HL-60 (cell line): ENCODE measurements around the gene GRHL1.

Experiments
- DNase-seq, 2 experiments: peaks; one replicate each; pipeline ENCODE4 v3.0.0-alpha.2; 2010 to 2020; ENCODE audit warnings: low read depth in 1 of 2, low spot score in 1 of 2
- H3K27ac ChIP-seq: fragments of 250-450 bp; sonication (Bioruptor Pico); replicated peaks from 2 replicates; pipeline ENCODE4 v1.5.1; 2020; ENCODE audit warnings: mild to moderate bottlenecking, moderate library complexity
- H3K27me3 ChIP-seq: fragments of 250-450 bp; sonication (Bioruptor Pico); 2 replicates; pipeline ENCODE4 v1.5.1; 2021; ENCODE audit warnings: mild to moderate bottlenecking, moderate library complexity; ENCODE audit not compliant: insufficient read depth, poor library complexity, severe bottlenecking
- H3K4me3 ChIP-seq: replicated peaks from 2 replicates; pipeline ENCODE4 v1.5.1; 2011; ENCODE audit warnings: mild to moderate bottlenecking, control low read depth, low read length; ENCODE audit not compliant: insufficient read depth
- GABPA ChIP-seq: IDR thresholded peaks from 2 replicates; pipeline ENCODE4 v1.6.1; 2012; ENCODE audit warnings: low read depth
- POLR2AphosphoS5 ChIP-seq: IDR thresholded peaks from 2 replicates; pipeline ENCODE4 v1.6.1; 2012; ENCODE audit warnings: low read depth
- SPI1 ChIP-seq: IDR thresholded peaks from 2 replicates; pipeline ENCODE4 v1.6.1; 2012; ENCODE audit warnings: low read depth, mild to moderate bottlenecking, borderline replicate concordance
- TF ChIP-seq, protein P1 (sequence below): IDR thresholded peaks from 2 replicates; pipeline ENCODE4 v1.6.1; 2012; ENCODE audit warnings: low read depth; ENCODE audit not compliant: insufficient replicate concordance
- TF ChIP-seq, protein P2 (sequence below): IDR thresholded peaks from one replicate; pipeline ENCODE4 v1.5.1; 2011; ENCODE audit warnings: low read length, control low read depth, inconsistent platforms; ENCODE audit not compliant: insufficient read depth

The GRHL1 gene

DNA sequence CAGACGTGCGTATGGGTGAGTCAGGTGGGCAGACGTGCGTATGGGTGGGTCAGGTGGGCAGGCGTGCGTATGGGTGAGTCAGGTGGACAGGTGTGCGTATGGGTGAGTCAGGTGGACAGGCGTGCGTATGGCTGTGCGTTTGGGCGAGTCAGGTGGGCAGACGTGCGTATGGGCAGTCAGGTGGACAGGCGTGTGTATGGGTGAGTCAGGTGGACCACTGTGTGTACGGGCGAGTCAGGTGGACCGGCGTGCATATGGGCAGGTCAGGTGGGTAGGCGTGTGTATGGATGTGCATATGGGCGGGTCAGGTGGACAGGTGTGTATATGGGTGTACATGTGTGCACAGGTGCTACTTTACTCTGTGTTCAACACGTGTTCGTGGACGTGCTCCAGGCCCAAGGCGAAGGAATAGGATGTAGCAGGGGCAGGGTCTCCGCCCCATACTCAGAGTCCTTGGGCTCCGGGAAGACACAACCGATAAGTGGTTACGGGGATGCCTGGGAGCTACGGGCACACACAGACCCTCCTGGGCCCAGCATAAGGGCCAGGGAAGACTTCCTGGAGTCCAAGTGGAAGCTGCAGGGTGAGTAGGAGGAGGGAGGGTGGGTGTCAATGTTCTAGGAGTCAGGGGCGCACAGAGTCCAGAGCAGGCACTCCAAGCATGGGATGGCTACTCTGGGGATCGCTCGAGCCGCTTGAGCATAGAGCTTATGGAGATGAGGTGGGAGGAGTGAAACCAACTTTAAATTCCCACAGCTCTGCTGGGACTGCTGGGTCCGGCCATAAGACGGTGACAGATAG, 64.7 kb downstream of the GRHL1 start:
- H3K4me3 ChIP-seq = no peak overlapping the region
- no peaks in the 10 kb centered on the region for H3K27me3 ChIP-seq
- DNase-seq = no peak
- no peak overlapping the region for H3K27ac ChIP-seq
- no peak for TF ChIP-seq POLR2AphosphoS5
- TF ChIP-seq, protein P1, sequence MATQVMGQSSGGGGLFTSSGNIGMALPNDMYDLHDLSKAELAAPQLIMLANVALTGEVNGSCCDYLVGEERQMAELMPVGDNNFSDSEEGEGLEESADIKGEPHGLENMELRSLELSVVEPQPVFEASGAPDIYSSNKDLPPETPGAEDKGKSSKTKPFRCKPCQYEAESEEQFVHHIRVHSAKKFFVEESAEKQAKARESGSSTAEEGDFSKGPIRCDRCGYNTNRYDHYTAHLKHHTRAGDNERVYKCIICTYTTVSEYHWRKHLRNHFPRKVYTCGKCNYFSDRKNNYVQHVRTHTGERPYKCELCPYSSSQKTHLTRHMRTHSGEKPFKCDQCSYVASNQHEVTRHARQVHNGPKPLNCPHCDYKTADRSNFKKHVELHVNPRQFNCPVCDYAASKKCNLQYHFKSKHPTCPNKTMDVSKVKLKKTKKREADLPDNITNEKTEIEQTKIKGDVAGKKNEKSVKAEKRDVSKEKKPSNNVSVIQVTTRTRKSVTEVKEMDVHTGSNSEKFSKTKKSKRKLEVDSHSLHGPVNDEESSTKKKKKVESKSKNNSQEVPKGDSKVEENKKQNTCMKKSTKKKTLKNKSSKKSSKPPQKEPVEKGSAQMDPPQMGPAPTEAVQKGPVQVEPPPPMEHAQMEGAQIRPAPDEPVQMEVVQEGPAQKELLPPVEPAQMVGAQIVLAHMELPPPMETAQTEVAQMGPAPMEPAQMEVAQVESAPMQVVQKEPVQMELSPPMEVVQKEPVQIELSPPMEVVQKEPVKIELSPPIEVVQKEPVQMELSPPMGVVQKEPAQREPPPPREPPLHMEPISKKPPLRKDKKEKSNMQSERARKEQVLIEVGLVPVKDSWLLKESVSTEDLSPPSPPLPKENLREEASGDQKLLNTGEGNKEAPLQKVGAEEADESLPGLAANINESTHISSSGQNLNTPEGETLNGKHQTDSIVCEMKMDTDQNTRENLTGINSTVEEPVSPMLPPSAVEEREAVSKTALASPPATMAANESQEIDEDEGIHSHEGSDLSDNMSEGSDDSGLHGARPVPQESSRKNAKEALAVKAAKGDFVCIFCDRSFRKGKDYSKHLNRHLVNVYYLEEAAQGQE = no peak
- TF ChIP-seq, protein P2, sequence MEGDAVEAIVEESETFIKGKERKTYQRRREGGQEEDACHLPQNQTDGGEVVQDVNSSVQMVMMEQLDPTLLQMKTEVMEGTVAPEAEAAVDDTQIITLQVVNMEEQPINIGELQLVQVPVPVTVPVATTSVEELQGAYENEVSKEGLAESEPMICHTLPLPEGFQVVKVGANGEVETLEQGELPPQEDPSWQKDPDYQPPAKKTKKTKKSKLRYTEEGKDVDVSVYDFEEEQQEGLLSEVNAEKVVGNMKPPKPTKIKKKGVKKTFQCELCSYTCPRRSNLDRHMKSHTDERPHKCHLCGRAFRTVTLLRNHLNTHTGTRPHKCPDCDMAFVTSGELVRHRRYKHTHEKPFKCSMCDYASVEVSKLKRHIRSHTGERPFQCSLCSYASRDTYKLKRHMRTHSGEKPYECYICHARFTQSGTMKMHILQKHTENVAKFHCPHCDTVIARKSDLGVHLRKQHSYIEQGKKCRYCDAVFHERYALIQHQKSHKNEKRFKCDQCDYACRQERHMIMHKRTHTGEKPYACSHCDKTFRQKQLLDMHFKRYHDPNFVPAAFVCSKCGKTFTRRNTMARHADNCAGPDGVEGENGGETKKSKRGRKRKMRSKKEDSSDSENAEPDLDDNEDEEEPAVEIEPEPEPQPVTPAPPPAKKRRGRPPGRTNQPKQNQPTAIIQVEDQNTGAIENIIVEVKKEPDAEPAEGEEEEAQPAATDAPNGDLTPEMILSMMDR = no peak
- TF ChIP-seq SPI1 = no peak
- no peak for TF ChIP-seq GABPA

DNA sequence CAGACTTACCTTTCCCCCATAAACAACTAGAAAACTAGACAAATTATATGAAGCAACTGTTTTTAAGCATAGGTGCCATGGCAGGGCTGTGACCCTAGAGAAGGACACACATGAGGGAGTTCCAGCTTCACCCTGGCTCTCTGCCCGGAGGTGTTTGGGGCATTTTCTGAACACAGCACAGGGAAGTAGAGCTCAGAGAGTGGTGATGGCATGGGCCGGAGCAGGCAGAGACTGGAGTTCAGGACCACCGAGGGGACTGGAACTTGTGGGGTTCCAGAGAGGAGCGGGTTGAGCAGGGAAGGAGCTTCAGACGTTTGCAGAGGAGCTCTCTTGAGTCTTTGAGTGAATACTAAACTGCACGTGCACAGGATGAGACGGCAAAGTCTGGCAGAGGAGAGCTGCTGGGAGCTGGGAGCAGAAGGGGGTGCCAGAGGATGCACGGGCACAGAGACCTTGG, 65.3 kb downstream of the GRHL1 start:
- H3K27ac ChIP-seq = no peak overlapping the region
- H3K4me3 ChIP-seq = no peak overlapping the region
- no peak for DNase-seq
- TF ChIP-seq, protein P2 = no peak
- no peak for TF ChIP-seq SPI1
- TF ChIP-seq GABPA = no peak
- TF ChIP-seq, protein P1 = no peak
- H3K27me3 ChIP-seq = no peaks in the 10 kb centered on the region

DNA sequence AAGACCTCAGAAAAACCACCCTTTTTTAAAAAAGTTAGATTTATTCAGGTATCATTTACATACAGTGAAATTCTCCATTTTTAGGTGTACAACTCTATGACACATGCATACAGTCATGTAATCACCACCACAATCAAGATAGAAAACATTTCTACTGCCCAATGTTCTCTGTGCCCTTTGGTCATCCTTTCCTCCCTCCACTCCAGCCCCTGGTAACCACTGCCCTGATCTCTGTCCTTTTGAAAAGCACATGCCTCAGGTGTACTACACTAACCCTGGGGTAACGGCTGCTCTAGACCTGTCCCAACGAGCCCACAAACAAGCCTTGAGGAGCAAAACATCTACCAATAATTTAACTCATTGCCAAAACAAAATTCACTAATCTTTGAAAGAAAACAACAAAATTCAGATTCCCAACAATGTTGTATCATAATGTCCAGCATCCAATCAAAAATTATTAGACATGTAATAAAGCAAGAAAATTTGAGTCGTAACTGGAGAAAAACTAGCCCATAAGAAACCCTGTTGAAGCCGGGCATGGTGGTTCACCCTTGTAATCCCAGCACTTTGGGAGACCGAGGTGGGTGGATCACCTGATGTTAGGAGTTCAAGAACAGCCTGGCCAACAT, 65.9 kb downstream of the GRHL1 start:
- Histone ChIP-seq H3K4me3 (no peak overlapping the region), H3K27me3 (no peaks in the 10 kb centered on the region), H3K27ac (no peak overlapping the region)
- TF ChIP-seq POLR2AphosphoS5 (no peak), SPI1 (no peak), GABPA (no peak)
- TF ChIP-seq, protein P2 = no peak
- TF ChIP-seq, protein P1 = no peak
- DNase-seq = no peak
